ENCODE results near the gene MUCL1.

DNA sequence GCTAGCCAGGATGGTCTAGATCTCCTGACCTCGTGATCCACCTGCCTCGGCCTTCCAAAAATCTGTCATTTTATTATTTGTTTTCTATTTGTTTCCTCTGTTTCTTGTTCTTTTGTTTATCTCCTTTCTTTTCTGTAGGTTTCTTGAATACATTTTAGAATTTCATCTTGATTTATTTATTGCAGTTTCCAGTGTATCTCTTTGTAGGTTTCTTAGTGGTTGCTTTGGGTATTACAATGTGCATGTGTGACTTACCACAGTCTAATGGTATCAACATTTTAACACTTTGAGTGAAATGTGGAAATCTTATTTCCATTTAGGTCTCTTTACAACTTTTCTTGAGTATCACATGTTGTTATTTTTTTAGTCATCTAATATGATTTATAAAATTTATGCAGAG, 29.9 kb upstream of the MUCL1 start:
- TF ChIP-seq, protein P1, sequence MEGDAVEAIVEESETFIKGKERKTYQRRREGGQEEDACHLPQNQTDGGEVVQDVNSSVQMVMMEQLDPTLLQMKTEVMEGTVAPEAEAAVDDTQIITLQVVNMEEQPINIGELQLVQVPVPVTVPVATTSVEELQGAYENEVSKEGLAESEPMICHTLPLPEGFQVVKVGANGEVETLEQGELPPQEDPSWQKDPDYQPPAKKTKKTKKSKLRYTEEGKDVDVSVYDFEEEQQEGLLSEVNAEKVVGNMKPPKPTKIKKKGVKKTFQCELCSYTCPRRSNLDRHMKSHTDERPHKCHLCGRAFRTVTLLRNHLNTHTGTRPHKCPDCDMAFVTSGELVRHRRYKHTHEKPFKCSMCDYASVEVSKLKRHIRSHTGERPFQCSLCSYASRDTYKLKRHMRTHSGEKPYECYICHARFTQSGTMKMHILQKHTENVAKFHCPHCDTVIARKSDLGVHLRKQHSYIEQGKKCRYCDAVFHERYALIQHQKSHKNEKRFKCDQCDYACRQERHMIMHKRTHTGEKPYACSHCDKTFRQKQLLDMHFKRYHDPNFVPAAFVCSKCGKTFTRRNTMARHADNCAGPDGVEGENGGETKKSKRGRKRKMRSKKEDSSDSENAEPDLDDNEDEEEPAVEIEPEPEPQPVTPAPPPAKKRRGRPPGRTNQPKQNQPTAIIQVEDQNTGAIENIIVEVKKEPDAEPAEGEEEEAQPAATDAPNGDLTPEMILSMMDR (IDR thresholded peaks at IDR 0.05), result peak; percentile 46
- no peak for TF ChIP-seq EZH2phosphoT487 (IDR thresholded peaks at IDR 0.05)
- no peak for TF ChIP-seq EZH2 (IDR thresholded peaks at IDR 0.05)

Measured in neural progenitor cell (in vitro differentiated cells).